Bladder microvascular endothelial cell (primary cell): Measurements from ENCODE around the gene CUL4A. TPM values are rescaled to one million over a fixed set of nuclear protein-coding genes. Genes with fewer than 3 reads are reported as not detected.

Experiments
- total RNA-seq: library from RNA; depleted of rRNA; stranded (reverse); fragments of >200 nt; gene quantifications from 2 replicates; pipeline ENCODE4 v1.2.3, GENCODE V29; 2014

The CUL4A gene
- total RNA-seq, result 77.9 and 128 TPM in 2 replicates

DNA sequence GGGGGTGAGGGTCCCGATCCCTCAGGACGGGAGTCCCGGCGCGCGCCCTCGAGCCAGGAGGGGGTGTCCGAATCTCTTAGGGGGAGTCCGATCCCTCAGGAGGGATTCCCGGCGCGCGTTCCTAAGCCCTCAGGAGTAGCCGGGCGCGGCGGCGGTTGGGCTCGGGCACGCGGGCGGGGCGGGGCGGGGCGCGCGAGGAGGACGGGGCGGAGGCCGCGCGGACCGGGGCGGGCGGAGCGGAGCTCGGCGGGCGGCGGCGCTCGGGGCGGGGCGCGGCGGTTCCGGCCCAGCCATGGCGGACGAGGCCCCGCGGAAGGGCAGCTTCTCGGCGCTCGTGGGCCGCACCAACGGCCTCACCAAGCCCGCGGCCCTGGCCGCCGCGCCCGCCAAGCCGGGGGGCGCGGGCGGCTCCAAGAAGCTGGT, at the start of gene CUL4A:
TSS of gene CUL4A (plus strand) at position 278 of the 423 bp plus-strand sequence. CDS start at position 293, 15 bp downstream.

DNA sequence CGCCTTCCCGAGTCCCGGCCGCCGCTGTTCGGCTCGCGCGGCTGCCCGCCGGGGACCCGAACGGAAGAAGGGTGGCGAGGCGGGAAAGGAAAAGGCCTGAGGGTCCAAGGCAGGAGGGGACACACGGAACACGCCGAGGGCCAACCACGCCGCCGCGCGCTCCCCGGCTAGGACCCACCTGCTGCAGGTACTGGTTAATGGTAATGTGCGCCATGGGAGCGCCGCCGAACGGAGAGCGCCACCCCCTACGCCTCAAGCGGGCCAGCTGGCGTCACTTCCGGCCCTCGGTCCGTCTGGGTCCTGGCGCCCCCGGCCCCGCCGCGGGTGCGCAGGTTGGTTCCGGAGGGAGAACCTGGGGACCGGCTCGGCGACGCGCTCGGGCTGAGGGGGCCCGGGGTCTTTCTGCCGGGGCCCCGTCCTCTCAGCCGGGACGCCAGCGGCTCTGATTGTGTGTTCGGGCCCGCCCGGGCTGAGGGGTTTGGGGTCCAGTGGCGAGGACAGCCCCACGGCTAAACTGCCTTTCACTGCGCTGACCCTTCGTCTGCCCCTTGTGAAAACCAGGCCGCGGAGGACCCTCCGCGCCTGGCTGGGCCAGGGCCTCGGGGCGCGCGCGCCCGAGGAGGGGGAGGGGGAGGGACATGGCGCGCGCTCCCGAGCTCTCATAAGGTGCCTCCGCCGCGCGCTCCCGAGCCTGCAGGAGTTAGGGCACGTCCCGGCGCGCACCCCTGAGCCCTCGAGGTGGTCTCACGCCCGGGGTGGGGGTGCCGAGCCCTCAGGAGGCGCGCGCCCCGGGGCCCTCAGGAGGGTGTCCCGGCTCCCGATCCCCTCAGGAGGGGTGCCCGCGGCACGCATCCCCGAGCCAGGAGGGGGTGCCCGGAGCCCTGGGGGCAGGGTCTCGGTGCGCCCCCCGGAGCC, 735 bp upstream of the CUL4A start, which contains the start of gene PCID2:
TSS of gene PCID2 (minus strand) at position 249 of the 915 bp plus-strand sequence. CDS start at position 214, 35 bp downstream.

DNA sequence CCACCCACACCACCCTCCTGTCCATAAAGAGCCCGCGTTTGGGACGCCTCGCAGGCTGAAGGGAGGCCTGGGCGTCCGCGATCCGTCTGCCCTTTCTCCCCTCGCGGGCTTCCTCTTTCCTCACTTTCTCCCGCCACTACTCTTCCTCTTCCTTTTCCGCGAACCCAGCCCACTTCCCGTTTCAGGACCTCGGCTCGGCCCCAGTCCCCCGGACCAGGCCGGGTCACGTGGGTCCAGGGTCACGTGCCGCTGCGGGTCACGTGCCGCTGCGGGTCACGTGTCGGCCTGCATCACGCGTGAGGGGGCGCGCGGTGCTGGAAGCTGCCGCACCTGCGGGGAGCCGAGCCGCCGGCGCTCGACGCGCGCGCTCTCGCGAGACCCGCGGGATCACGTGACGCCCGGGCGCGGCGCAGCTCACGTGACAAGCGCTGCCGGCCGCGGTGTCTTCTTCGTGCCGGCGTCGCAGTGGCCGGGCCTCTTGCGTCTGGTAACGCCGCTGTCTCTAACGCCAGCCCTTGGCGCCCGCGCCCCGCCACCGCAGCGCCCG, 87.5 kb downstream of the CUL4A start, which contains the start of gene LAMP1:
TSS of gene LAMP1 (plus strand) at position 417 of the 547 bp plus-strand sequence. CDS start 196 bp downstream, outside the sequence.

Other genes with a start within 250 kb of the CUL4A start
- 11.9 and 39.2 TPM in 2 replicates for gene MCF2L, start 240.4 kb upstream of the CUL4A start, total RNA-seq
- not detected in 2 replicates for gene F7, start 103.8 kb upstream of the CUL4A start, total RNA-seq
- 0.13 TPM in 1 of 2 replicates, not detected in the other for gene F10, start 86.8 kb upstream of the CUL4A start, total RNA-seq
- gene PROZ, start 51.0 kb upstream of the CUL4A start, total RNA-seq, result not detected in 2 replicates
- 34.6 and 89.1 TPM in 2 replicates for gene PCID2, start 944 bp upstream of the CUL4A start, total RNA-seq
- gene LAMP1, start 87.6 kb downstream of the CUL4A start, total RNA-seq, result 171 and 269 TPM in 2 replicates
- gene GRTP1, start 154.5 kb downstream of the CUL4A start, total RNA-seq, result 0.57 TPM in 1 of 2 replicates, not detected in the other
- 1.1 and 1.3 TPM in 2 replicates for gene ADPRHL1, start 243.9 kb downstream of the CUL4A start, total RNA-seq